Tibial artery (tissue), 4 donors: ENCODE measurements around the gene SCG2.

Experiments
- DNase-seq, 2 donors: peaks; one replicate each; pipeline ENCODE4 v3.0.0-alpha.2; 2019
- H3K27ac ChIP-seq, 2 donors: fragments of 200-600 bp; sonication (generic) in 1 of 2; 1 replicate in 1 of 2; 2 replicates in 1 of 2; pipeline ENCODE4 v1.5.1; 2018 to 2019; ENCODE audit warnings: mild to moderate bottlenecking in 1 of 2
- H3K27me3 ChIP-seq, 2 donors: fragments of 200-600 bp; sonication (generic) in 1 of 2; one replicate each; pipeline versions ENCODE4 v1.5.1 to v1.6.0; 2016 to 2019
- H3K36me3 ChIP-seq, 3 donors: fragments of 200-600 bp; sonication (generic) in 2 of 3; one replicate each; pipeline ENCODE4 v1.5.1; 2016 to 2019; ENCODE audit warnings: mild to moderate bottlenecking in 2 of 3
- H3K4me1 ChIP-seq, 4 donors: fragments of 200-600 bp; sonication (generic) in 2 of 4; 1 replicate in 3 of 4; 2 replicates in 1 of 4; pipeline ENCODE4 v1.5.1; 2016 to 2019
- H3K4me3 ChIP-seq, 2 donors: fragments of 200-600 bp; sonication (generic) in 1 of 2; 1 replicate in 1 of 2; 2 replicates in 1 of 2; pipeline ENCODE4 v1.5.1; 2018 to 2019; ENCODE audit warnings: mild to moderate bottlenecking in 2 of 2
- H3K9me3 ChIP-seq, 3 donors: fragments of 200-600 bp; sonication (generic) in 1 of 3; one replicate each; pipeline ENCODE4 v1.5.1; 2016 to 2019
- CTCF ChIP-seq, 2 experiments: fragments of 200-600 bp in 1 of 2; fragments of 450-650 bp in 1 of 2; IDR thresholded peaks; one replicate each; pipeline ENCODE4 v1.5.1; 2017 to 2019; ENCODE audit warnings: antibody characterized with exemption in 2 of 2, mild to moderate bottlenecking in 1 of 2, moderate library complexity in 1 of 2
- intact Hi-C: fragments of 100-400 bp; cut with DNase I; formaldehyde crosslinking; loops from one replicate; pipeline ENCODE4 v1.15.0; 2023; ENCODE audit warnings: low total_unique reads

Gene SCG2

GRCh38 chr2:223618172-223619035 is 16.2 kb upstream of the SCG2 start:
- intact Hi-C loops: loop anchor here (10.0 kb wide), 1 partner anchor 154 kb away; no protein-coding TSS in a partner anchor

GRCh38 chr2:223614534-223614933 is 12.4 kb upstream of the SCG2 start:
- no peak for DNase-seq
- Histone ChIP-seq H3K27ac (no peak overlapping the region), H3K36me3 (no peaks in the 10 kb centered on the region), H3K4me1 (peaks cover 0 to 12% (median 2%) of the 10 kb centered on the region in 4 donors), H3K27me3 (no peaks in the 10 kb centered on the region), H3K9me3 (no peaks in the 10 kb centered on the region), H3K4me3 (no peak overlapping the region)
- intact Hi-C loops: loop anchor here (10.0 kb wide), 1 partner anchor 150 kb away; no protein-coding TSS in a partner anchor
- TF ChIP-seq CTCF (IDR thresholded peaks at IDR 0.05): no peak

More at GRCh38 chr2:223618172-223619035, 16.2 kb upstream of the SCG2 start:
- no peaks in the 10 kb centered on the region for H3K9me3 ChIP-seq
- no peaks in the 10 kb centered on the region for H3K36me3 ChIP-seq
- H3K27ac ChIP-seq: no peak overlapping the region
- H3K4me1 ChIP-seq: peaks cover 0 to 4% (median under 1%) of the 10 kb centered on the region in 4 donors
- H3K27me3 ChIP-seq: no peaks in the 10 kb centered on the region
- no peak overlapping the region for H3K4me3 ChIP-seq
- no peak for DNase-seq
- TF ChIP-seq CTCF (IDR thresholded peaks at IDR 0.05): no peak

GRCh38 chr2:223613017-223613950 is 11.1 kb upstream of the SCG2 start:
- peak overlapping the region; percentile 64 to 78 for H3K27ac ChIP-seq
- TF ChIP-seq CTCF (IDR thresholded peaks at IDR 0.05): no peak
- peaks cover 0 to 12% (median 2%) of the 10 kb centered on the region in 4 donors for H3K4me1 ChIP-seq
- H3K9me3 ChIP-seq: no peaks in the 10 kb centered on the region
- H3K36me3 ChIP-seq: no peaks in the 10 kb centered on the region
- H3K27me3 ChIP-seq: no peaks in the 10 kb centered on the region
- intact Hi-C loops: loop anchor here (10.0 kb wide), 1 partner anchor 148 kb away; no protein-coding TSS in a partner anchor
- peak overlapping the region; percentile 35 to 45 for H3K4me3 ChIP-seq
- DNase-seq: peak; percentile 89 to 95

GRCh38 chr2:223612501-223612900 is 10.3 kb upstream of the SCG2 start:
- H3K36me3 ChIP-seq: no peaks in the 10 kb centered on the region
- peak overlapping the region; percentile 35 to 45 for H3K4me3 ChIP-seq
- H3K9me3 ChIP-seq: no peaks in the 10 kb centered on the region
- no peak for TF ChIP-seq CTCF (IDR thresholded peaks at IDR 0.05)
- peaks cover 0 to 12% (median 2%) of the 10 kb centered on the region in 4 donors for H3K4me1 ChIP-seq
- H3K27ac ChIP-seq: peak overlapping the region; percentile 64 to 78
- H3K27me3 ChIP-seq: no peaks in the 10 kb centered on the region
- DNase-seq: no peak
- intact Hi-C loops: loop anchor here (10.0 kb wide), 1 partner anchor 148 kb away; no protein-coding TSS in a partner anchor

GRCh38 chr2:223611061-223611460 is 8.9 kb upstream of the SCG2 start:
- no peak overlapping the region for H3K4me3 ChIP-seq
- H3K9me3 ChIP-seq: no peaks in the 10 kb centered on the region
- no peaks in the 10 kb centered on the region for H3K27me3 ChIP-seq
- no peak overlapping the region for H3K27ac ChIP-seq
- H3K36me3 ChIP-seq: no peaks in the 10 kb centered on the region
- intact Hi-C loops: loop anchor here (10.0 kb wide), 1 partner anchor 146 kb away; no protein-coding TSS in a partner anchor
- DNase-seq: no peak
- H3K4me1 ChIP-seq: peaks cover 0 to 12% (median 2%) of the 10 kb centered on the region in 4 donors
- TF ChIP-seq CTCF (IDR thresholded peaks at IDR 0.05): no peak
